Endothelial cell of umbilical vein (primary cell): ENCODE data around the gene METTL14. TPM values are rescaled to one million over a fixed set of nuclear protein-coding genes. Genes with fewer than 3 reads are reported as not detected.

Experiments used
- BruUV-seq: library from RNA; stranded (reverse); fragments of 400-500 nt; replicated peaks from 2 replicates; lab custom pipeline; 2021; lab: Mats Ljungman, UMichigan
- CTCF ChIA-PET: fragments of 300-600, 350-600 bp; sonication (Branson Sonifier 250); formaldehyde crosslinking; loops from one replicate; lab custom pipeline; 2021; ENCODE audit warnings: antibody characterized with exemption, inconsistent platforms; lab: Charles Lee
- POLR2A ChIA-PET: fragments of 300-600, 350-600 bp; sonication (Branson Sonifier 250); formaldehyde crosslinking; loops from one replicate; lab custom pipeline; 2021; ENCODE audit warnings: antibody characterized with exemption, inconsistent platforms; lab: Charles Lee
- DNase-seq: peaks from one replicate; pipeline ENCODE4 v3.0.0-alpha.2; 2011; ENCODE audit warnings: low read depth, low spot score
- FAIRE-seq: peaks from 2 replicates; lab custom pipeline; 2011; peaks lifted over from hg19 to GRCh38; lab: Jason Lieb, UNC
- H2AFZ ChIP-seq: 2 replicates; pipeline ENCODE4 v1.6.0; 2012; ENCODE audit warnings: low read depth, low read length, control low read depth, inconsistent platforms
- H3K27ac ChIP-seq: 2 replicates; pipeline ENCODE4 v1.5.1; 2011; ENCODE audit warnings: low read depth, mild to moderate bottlenecking, control low read depth, low read length, moderate library complexity; ENCODE audit not compliant: insufficient read depth
- H3K27me3 ChIP-seq, 2 experiments: 2 replicates each; pipeline versions ENCODE4 v1.6.0 to v1.6.1; 2011; ENCODE audit warnings: low read length in 2 of 2, mixed read lengths in 1 of 2; ENCODE audit not compliant: control insufficient read depth in 2 of 2, insufficient read depth in 2 of 2
- H3K36me3 ChIP-seq, 2 experiments: 2 replicates in 1 of 2; 3 replicates in 1 of 2; pipeline ENCODE4 v1.5.1; 2011; ENCODE audit warnings: low read length in 2 of 2, mild to moderate bottlenecking in 1 of 2, moderate library complexity in 1 of 2; ENCODE audit not compliant: control insufficient read depth in 2 of 2, insufficient read depth in 2 of 2; ENCODE audit errors: extremely low read depth in 1 of 2
- H3K4me1 ChIP-seq: 3 replicates; pipeline ENCODE4 v1.5.1; 2011; ENCODE audit warnings: mild to moderate bottlenecking, low read length; ENCODE audit not compliant: control insufficient read depth, insufficient read depth; ENCODE audit errors: extremely low read depth
- H3K4me2 ChIP-seq: 2 replicates; pipeline ENCODE4 v1.6.1; 2011; ENCODE audit warnings: low read length, control low read depth, mixed read lengths; ENCODE audit not compliant: insufficient read depth
- H3K4me3 ChIP-seq, 3 experiments: fragments of 200-600 bp in 1 of 3; sonication (generic), shearing (Covaris generic) in 1 of 3; replicated peaks in 1 of 3; 2 replicates each; pipeline ENCODE4 v1.5.1; 2011 to 2016; ENCODE audit warnings: control low read depth in 3 of 3, low read length in 3 of 3, mild to moderate bottlenecking in 2 of 3, inconsistent platforms in 1 of 3, low read depth in 1 of 3, moderate library complexity in 1 of 3; ENCODE audit not compliant: insufficient read depth in 1 of 3
- H3K79me2 ChIP-seq: 2 replicates; pipeline ENCODE4 v1.6.0; 2012; ENCODE audit warnings: low read length, inconsistent platforms; ENCODE audit not compliant: control insufficient read depth, insufficient read depth
- H3K9ac ChIP-seq: replicated peaks from 2 replicates; pipeline ENCODE3; 2011; ENCODE audit warnings: low read length, control low read depth; ENCODE audit not compliant: insufficient read depth; ENCODE audit errors: extremely low read depth
- H3K9me1 ChIP-seq: replicated peaks from 3 replicates; pipeline ENCODE4 v1.6.0; 2011; ENCODE audit warnings: mild to moderate bottlenecking, low read length; ENCODE audit not compliant: control insufficient read depth, insufficient read depth; ENCODE audit errors: extremely low read depth
- H3K9me3 ChIP-seq: replicated peaks from 2 replicates; pipeline ENCODE4 v1.5.1; 2012; ENCODE audit warnings: low read length, inconsistent platforms; ENCODE audit not compliant: control insufficient read depth, insufficient read depth
- H4K20me1 ChIP-seq: replicated peaks from 2 replicates; pipeline ENCODE3; 2011; ENCODE audit warnings: mild to moderate bottlenecking, low read length; ENCODE audit not compliant: control insufficient read depth, insufficient read depth; ENCODE audit errors: extremely low read depth
- CTCF ChIP-seq, 2 donors: IDR thresholded peaks; 1 replicate in 1 of 2; 2 replicates in 1 of 2; pipeline ENCODE4 v1.5.1; 2011; ENCODE audit warnings: low read length in 2 of 2, mild to moderate bottlenecking in 2 of 2, moderate library complexity in 2 of 2, control low read depth in 1 of 2, inconsistent platforms in 1 of 2, low read depth in 1 of 2; ENCODE audit not compliant: insufficient read depth in 1 of 2; ENCODE audit errors: extremely low read depth in 1 of 2
- EZH2 ChIP-seq: IDR thresholded peaks from 2 replicates; pipeline ENCODE4 v1.6.1; 2012; ENCODE audit warnings: borderline replicate concordance, low read depth, mild to moderate bottlenecking, moderate library complexity, low read length, inconsistent platforms; ENCODE audit not compliant: severe bottlenecking
- FOS ChIP-seq: IDR thresholded peaks from 2 replicates; pipeline ENCODE4 v1.6.1; 2011; ENCODE audit warnings: mild to moderate bottlenecking, low read length, moderate library complexity, borderline replicate concordance; ENCODE audit not compliant: insufficient read depth
- GATA2 ChIP-seq: IDR thresholded peaks from 2 replicates; pipeline ENCODE4 v1.7.0; 2011; ENCODE audit warnings: low read depth, mild to moderate bottlenecking, moderate library complexity, mixed read lengths, low read length; ENCODE audit not compliant: insufficient read length, insufficient read depth
- JUN ChIP-seq: IDR thresholded peaks from 2 replicates; pipeline ENCODE4 v1.6.1; 2011; ENCODE audit warnings: borderline replicate concordance, low read depth; ENCODE audit not compliant: insufficient read length, insufficient read depth
- MYC ChIP-seq: IDR thresholded peaks from one replicate; pipeline ENCODE4 v1.6.1; 2011; ENCODE audit warnings: mild to moderate bottlenecking, low read depth, low read length
- POLR2A ChIP-seq: IDR thresholded peaks from 2 replicates; pipeline ENCODE4 v1.6.1; 2012; ENCODE audit warnings: low read depth, mild to moderate bottlenecking, control low read depth, low read length
- POLR2AphosphoS5 ChIP-seq: IDR thresholded peaks from 2 replicates; pipeline ENCODE4 v1.6.1; 2012; ENCODE audit warnings: low read depth, mild to moderate bottlenecking, control low read depth, low read length, moderate library complexity; ENCODE audit not compliant: insufficient read depth
- dilution Hi-C: fragments of 300-500 bp; cut with MboI; formaldehyde crosslinking; loops from one replicate; pipeline ENCODE4 v1.15.0; 2019; ENCODE audit warnings: low sequenced_read_pairs; ENCODE audit not compliant: extremely low pct_ligation_motif_present
- intact Hi-C: fragments of 100-400 bp; cut with micrococcal nuclease; formaldehyde crosslinking; loops from one replicate; pipeline ENCODE4 v1.10.0; 2022
- polyA plus RNA-seq, 4 experiments: library from polyadenylated mRNA; depleted of rRNA in 3 of 4; stranded (reverse) in 3 of 4; unstranded in 1 of 4; fragments of >200 nt; gene quantifications; 2 replicates each; pipeline versions ENCODE4 v1.2.1 to v1.2.3, GENCODE V29; 2011 to 2012; ENCODE audit warnings: missing spikeins in 1 of 4
- total RNA-seq: library from RNA; stranded (reverse); gene quantifications from 2 replicates; pipeline ENCODE4 v1.2.3, GENCODE V29; 2021
- TF ChIP-seq, protein P1 (sequence below): IDR thresholded peaks from 2 replicates; pipeline ENCODE4 v1.6.1; 2011; ENCODE audit not compliant: insufficient read depth, insufficient read length

Gene METTL14
- total and polyA plus RNA-seq, 2 donors (not counting 3 experiments of a cell fraction or from before 2014, with no cell fraction given) = 6.5 to 38.6 TPM

DNA sequence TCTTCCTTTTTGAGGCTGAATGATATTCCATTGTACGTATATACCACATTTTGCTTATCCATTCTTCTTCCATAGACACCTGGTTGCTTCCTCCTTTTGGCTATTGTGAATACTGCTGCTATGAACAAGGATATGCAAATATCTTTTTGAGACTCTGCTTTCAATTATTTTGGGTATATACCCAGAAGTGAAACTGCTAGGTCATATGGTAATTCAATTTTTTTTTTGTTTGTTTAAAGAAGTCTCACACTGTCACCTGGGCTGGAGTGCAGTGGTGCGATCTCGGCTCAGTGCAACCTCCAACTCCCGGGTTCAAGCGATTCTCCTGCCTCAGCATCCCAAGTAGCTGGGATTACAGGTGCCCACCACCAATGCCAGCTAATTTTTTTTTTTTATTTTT lies 75.3 kb downstream of the METTL14 start:
- CTCF ChIA-PET = no interaction called here
- POLR2A ChIA-PET = no interaction called here

More for the DNA sequence above, 75.3 kb downstream of the METTL14 start:
- Histone ChIP-seq H3K27me3 (no peaks in the 10 kb centered on the region), H3K4me1 (peaks cover 11% of the 10 kb centered on the region), H3K36me3 (peaks cover 13 to 30% of the 10 kb centered on the region in 2 experiments), H3K79me2 (peaks cover 20% of the 10 kb centered on the region), H3K9me3 (no peaks in the 10 kb centered on the region), H4K20me1 (no peaks in the 10 kb centered on the region), H3K9ac (no peak overlapping the region), H2AFZ (no peak overlapping the region), H3K9me1 (no peaks in the 10 kb centered on the region), H3K4me2 (no peak overlapping the region), H3K4me3 (no peak overlapping the region), H3K27ac (no peak overlapping the region)
- TF ChIP-seq FOS (no peak), MYC (no peak), EZH2 (no peak), GATA2 (no peak), POLR2A (no peak), JUN (no peak), POLR2AphosphoS5 (no peak), CTCF (IDR thresholded peaks at IDR 0.05; ENCODE audit: extremely low read depth in 1 of 2, insufficient read depth in 1 of 2, low read depth in 1 of 2, low read length in 2 of 2) (no peak)
- TF ChIP-seq, protein P1, sequence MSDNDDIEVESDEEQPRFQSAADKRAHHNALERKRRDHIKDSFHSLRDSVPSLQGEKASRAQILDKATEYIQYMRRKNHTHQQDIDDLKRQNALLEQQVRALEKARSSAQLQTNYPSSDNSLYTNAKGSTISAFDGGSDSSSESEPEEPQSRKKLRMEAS = no peak
- intact Hi-C loops (loop anchor here (10.0 kb wide), 1 partner anchor 524 kb away; no protein-coding TSS in a partner anchor), dilution Hi-C loops (no loop called here)
- DNase-seq (no peak), FAIRE-seq (no peak)
- no TSS peak for BruUV-seq
